K562 (cell line): Measurements from ENCODE around the gene TXNRD1. TPM values are rescaled to one million over a fixed set of nuclear protein-coding genes. Genes with fewer than 3 reads are reported as not detected.

ENCODE experiments used
- polyA plus RNA-seq, 8 experiments: library from polyadenylated mRNA; depleted of rRNA in 4 of 8; stranded (reverse) in 5 of 8; unstranded in 3 of 8; fragments of >200 nt; fragmentation: Nextera tagmentation in 2 of 8; fragmentation: Illumina TruSeq in 1 of 8; extraction: Ambion mirVana in 2 of 8; extraction: Trizol in 1 of 8; gene quantifications; 2 replicates each; pipeline versions ENCODE4 v1.2.1 to v1.2.3, GENCODE V29; 2011 to 2014; ENCODE audit warnings: inconsistent platforms in 1 of 8, missing spikeins in 1 of 8
- total RNA-seq, 7 experiments: library from RNA; depleted of rRNA in 6 of 7; stranded (reverse); fragments of >200 nt in 6 of 7; fragmentation: Illumina TruSeq in 2 of 7; extraction: Trizol in 2 of 7; gene quantifications; 2 replicates each; pipeline versions ENCODE4 v1.2.1 to v1.2.3, GENCODE V29; 2011 to 2021; ENCODE audit warnings: low replicate concordance in 1 of 7
- TF ChIP-seq, protein P1 (sequence below): fragments of 250-450 bp; sonication (Bioruptor Pico); IDR thresholded peaks from 2 replicates; pipeline ENCODE4 v1.4.0; 2020; ENCODE audit warnings: mild to moderate bottlenecking, moderate library complexity
- TF ChIP-seq, protein P2 (sequence below), 3 experiments: fragments of 200-800 bp in 1 of 3; sonication (Bioruptor generic) in 1 of 3; sonication (generic) in 1 of 3; formaldehyde crosslinking in 1 of 3; IDR thresholded peaks; 2 replicates each; pipeline versions ENCODE4 v1.6.1 to v1.8.0; 2016 to 2022; ENCODE audit warnings: mild to moderate bottlenecking in 2 of 3, missing compliant biosample characterization in 2 of 3, missing genetic modification characterization in 2 of 3, missing genetic modification reagents in 1 of 3
- TF ChIP-seq, protein P3 (sequence below), 3 experiments: fragments of 200-800 bp in 1 of 3; fragments of 250-450 bp in 1 of 3; fragments of 450-650 bp in 1 of 3; sonication (Bioruptor Pico) in 1 of 3; sonication (Bioruptor generic) in 1 of 3; formaldehyde crosslinking in 1 of 3; IDR thresholded peaks; 2 replicates each; pipeline versions ENCODE4 v1.6.1 to v1.8.0; 2016 to 2022; ENCODE audit warnings: mild to moderate bottlenecking in 2 of 3, missing genetic modification characterization in 2 of 3, missing compliant biosample characterization in 1 of 3, moderate library complexity in 1 of 3

Gene TXNRD1
- total and polyA plus RNA-seq, 9 of the 15 experiments (the other 6 are each of a cell fraction or from before 2014, with no cell fraction given): 107 to 189 (median 146) TPM

DNA sequence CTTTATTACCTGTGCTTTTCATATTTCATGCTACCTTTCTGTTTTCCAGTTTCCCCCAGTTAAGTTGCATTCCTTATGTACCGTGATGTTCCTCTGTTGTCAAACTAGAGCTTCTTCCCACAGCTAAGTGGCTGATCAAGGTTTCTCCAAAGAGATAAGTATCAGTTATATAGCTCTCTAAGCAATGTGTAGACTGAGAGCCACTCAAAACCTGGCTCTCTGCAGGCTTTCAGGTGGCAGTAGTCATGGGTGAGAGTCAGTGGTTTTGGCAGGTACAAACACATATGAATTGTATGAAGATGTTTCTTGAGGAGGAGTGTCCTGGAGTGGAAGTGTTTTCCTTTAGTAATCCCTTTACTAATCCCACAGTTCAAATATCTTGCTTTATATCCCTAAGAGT is 28.4 kb downstream of the TXNRD1 start (continued):
- TF ChIP-seq, protein P1, sequence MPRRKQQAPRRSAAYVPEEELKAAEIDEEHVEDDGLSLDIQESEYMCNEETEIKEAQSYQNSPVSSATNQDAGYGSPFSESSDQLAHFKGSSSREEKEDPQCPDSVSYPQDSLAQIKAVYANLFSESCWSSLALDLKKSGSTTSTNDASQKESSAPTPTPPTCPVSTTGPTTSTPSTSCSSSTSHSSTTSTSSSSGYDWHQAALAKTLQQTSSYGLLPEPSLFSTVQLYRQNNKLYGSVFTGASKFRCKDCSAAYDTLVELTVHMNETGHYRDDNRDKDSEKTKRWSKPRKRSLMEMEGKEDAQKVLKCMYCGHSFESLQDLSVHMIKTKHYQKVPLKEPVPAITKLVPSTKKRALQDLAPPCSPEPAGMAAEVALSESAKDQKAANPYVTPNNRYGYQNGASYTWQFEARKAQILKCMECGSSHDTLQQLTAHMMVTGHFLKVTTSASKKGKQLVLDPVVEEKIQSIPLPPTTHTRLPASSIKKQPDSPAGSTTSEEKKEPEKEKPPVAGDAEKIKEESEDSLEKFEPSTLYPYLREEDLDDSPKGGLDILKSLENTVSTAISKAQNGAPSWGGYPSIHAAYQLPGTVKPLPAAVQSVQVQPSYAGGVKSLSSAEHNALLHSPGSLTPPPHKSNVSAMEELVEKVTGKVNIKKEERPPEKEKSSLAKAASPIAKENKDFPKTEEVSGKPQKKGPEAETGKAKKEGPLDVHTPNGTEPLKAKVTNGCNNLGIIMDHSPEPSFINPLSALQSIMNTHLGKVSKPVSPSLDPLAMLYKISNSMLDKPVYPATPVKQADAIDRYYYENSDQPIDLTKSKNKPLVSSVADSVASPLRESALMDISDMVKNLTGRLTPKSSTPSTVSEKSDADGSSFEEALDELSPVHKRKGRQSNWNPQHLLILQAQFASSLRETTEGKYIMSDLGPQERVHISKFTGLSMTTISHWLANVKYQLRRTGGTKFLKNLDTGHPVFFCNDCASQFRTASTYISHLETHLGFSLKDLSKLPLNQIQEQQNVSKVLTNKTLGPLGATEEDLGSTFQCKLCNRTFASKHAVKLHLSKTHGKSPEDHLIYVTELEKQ (CRISPR knock-in tag): no peak
- TF ChIP-seq, protein P2, sequence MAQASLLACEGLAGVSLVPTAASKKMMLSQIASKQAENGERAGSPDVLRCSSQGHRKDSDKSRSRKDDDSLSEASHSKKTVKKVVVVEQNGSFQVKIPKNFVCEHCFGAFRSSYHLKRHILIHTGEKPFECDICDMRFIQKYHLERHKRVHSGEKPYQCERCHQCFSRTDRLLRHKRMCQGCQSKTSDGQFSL (CRISPR knock-in tag; IDR thresholded peaks at IDR 0.05): no peak
- TF ChIP-seq, protein P2 (tag; IDR thresholded peaks at IDR 0.05): no peak
- TF ChIP-seq, protein P3, sequence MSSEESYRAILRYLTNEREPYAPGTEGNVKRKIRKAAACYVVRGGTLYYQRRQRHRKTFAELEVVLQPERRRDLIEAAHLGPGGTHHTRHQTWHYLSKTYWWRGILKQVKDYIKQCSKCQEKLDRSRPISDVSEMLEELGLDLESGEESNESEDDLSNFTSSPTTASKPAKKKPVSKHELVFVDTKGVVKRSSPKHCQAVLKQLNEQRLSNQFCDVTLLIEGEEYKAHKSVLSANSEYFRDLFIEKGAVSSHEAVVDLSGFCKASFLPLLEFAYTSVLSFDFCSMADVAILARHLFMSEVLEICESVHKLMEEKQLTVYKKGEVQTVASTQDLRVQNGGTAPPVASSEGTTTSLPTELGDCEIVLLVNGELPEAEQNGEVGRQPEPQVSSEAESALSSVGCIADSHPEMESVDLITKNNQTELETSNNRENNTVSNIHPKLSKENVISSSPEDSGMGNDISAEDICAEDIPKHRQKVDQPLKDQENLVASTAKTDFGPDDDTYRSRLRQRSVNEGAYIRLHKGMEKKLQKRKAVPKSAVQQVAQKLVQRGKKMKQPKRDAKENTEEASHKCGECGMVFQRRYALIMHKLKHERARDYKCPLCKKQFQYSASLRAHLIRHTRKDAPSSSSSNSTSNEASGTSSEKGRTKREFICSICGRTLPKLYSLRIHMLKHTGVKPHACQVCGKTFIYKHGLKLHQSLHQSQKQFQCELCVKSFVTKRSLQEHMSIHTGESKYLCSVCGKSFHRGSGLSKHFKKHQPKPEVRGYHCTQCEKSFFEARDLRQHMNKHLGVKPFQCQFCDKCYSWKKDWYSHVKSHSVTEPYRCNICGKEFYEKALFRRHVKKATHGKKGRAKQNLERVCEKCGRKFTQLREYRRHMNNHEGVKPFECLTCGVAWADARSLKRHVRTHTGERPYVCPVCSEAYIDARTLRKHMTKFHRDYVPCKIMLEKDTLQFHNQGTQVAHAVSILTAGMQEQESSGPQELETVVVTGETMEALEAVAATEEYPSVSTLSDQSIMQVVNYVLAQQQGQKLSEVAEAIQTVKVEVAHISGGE (CRISPR knock-in tag; IDR thresholded peaks at IDR 0.05): no peak
- TF ChIP-seq, all 486 proteins: peak for 0
